Neural cell (in vitro differentiated cells): ENCODE data around the gene SCP2. TPM values are rescaled to one million over a fixed set of nuclear protein-coding genes. Genes with fewer than 3 reads are reported as not detected.

Experiments used
- H2AFZ ChIP-seq: fragments of 200-600, 300-800 bp; sonication (generic), shearing (Covaris generic); 2 replicates; pipeline ENCODE4 v1.6.0; 2014; ENCODE audit warnings: low read depth, mild to moderate bottlenecking, antibody characterized with exemption, low read length, moderate library complexity
- H3F3A ChIP-seq: fragments of 200-600 bp; shearing (Covaris generic); 2 replicates; pipeline ENCODE4 v1.6.1; 2016; ENCODE audit warnings: mild to moderate bottlenecking, moderate library complexity, mixed read lengths, antibody characterized with exemption, low read length; ENCODE audit not compliant: insufficient read depth, poor library complexity, severe bottlenecking
- H3K27ac ChIP-seq: fragments of 200-600, 300-800 bp; sonication (generic), shearing (Covaris generic); 2 replicates; pipeline ENCODE4 v1.5.1; 2014; ENCODE audit warnings: mild to moderate bottlenecking, low read length, moderate library complexity
- H3K27me3 ChIP-seq: fragments of 300-800, 200-600 bp; sonication (generic), shearing (Covaris generic); 2 replicates; pipeline ENCODE4 v1.6.0; 2014; ENCODE audit warnings: mild to moderate bottlenecking, low read depth, low read length, moderate library complexity; ENCODE audit not compliant: insufficient read depth
- H3K36me3 ChIP-seq: fragments of 300-800, 200-600 bp; sonication (generic), shearing (Covaris generic); 2 replicates; pipeline ENCODE4 v1.5.1; 2014; ENCODE audit warnings: mild to moderate bottlenecking, antibody characterized with exemption, low read length, moderate library complexity; ENCODE audit not compliant: insufficient read depth
- H3K4me2 ChIP-seq: fragments of 300-800, 200-600 bp; sonication (generic), shearing (Covaris generic); 2 replicates; pipeline ENCODE4 v1.6.0; 2014; ENCODE audit warnings: mild to moderate bottlenecking, low read length
- H3K4me3 ChIP-seq: fragments of 300-800, 200-600 bp; sonication (generic), shearing (Covaris generic); 2 replicates; pipeline ENCODE4 v1.5.1; 2014; ENCODE audit warnings: mild to moderate bottlenecking, low read length, moderate library complexity
- H3K79me2 ChIP-seq: fragments of 200-600 bp; shearing (Covaris generic); replicated peaks from 2 replicates; pipeline ENCODE4 v1.6.0; 2014; ENCODE audit warnings: mild to moderate bottlenecking, low read length, moderate library complexity; ENCODE audit not compliant: insufficient read depth
- H3K9ac ChIP-seq: fragments of 300-800, 200-600 bp; sonication (generic), shearing (Covaris generic); 2 replicates; pipeline ENCODE4 v1.6.1; 2016; ENCODE audit warnings: mild to moderate bottlenecking, low read length, mixed read lengths
- H3K9me2 ChIP-seq: fragments of 200-600 bp; shearing (Covaris generic); 2 replicates; pipeline ENCODE4 v1.6.1; 2016; ENCODE audit warnings: mild to moderate bottlenecking, low read length, mixed read lengths; ENCODE audit not compliant: insufficient read depth
- H3K9me3 ChIP-seq: fragments of 200-600, 300-800 bp; sonication (generic), shearing (Covaris generic); 2 replicates; pipeline ENCODE4 v1.6.1; 2016; ENCODE audit warnings: mild to moderate bottlenecking, mixed run types, low read length, moderate library complexity, mixed read lengths
- H4K20me1 ChIP-seq: fragments of 200-600 bp; shearing (Covaris generic); 2 replicates; pipeline ENCODE4 v1.6.1; 2016; ENCODE audit warnings: mild to moderate bottlenecking, mixed run types; ENCODE audit not compliant: insufficient read depth
- EP300 ChIP-seq: fragments of 450-650 bp; conservative IDR thresholded peaks from 2 replicates; pipeline ENCODE4 v1.6.1; 2014; ENCODE audit warnings: antibody characterized with exemption, mild to moderate bottlenecking, moderate library complexity; ENCODE audit not compliant: poor library complexity, severe bottlenecking
- EZH2 ChIP-seq: fragments of 200-600, 300-800 bp; shearing (Covaris generic), sonication (generic); IDR thresholded peaks from 2 replicates; pipeline ENCODE4 v1.6.1; 2014; ENCODE audit warnings: antibody characterized with exemption, low read length, borderline replicate concordance, mild to moderate bottlenecking; ENCODE audit not compliant: insufficient read depth, poor library complexity, severe bottlenecking
- MXI1 ChIP-seq: fragments of 450-650 bp; conservative IDR thresholded peaks from 2 replicates; pipeline ENCODE4 v1.6.1; 2014; ENCODE audit warnings: antibody characterized with exemption, mild to moderate bottlenecking; ENCODE audit not compliant: poor library complexity, severe bottlenecking
- POLR2AphosphoS5 ChIP-seq: IDR thresholded peaks from 2 replicates; pipeline ENCODE4 v1.6.1; 2012
- RAD21 ChIP-seq: fragments of 450-650 bp; conservative IDR thresholded peaks from 2 replicates; pipeline ENCODE4 v1.6.1; 2014; ENCODE audit warnings: antibody characterized with exemption, mild to moderate bottlenecking, moderate library complexity
- SMC3 ChIP-seq: fragments of 450-650 bp; conservative IDR thresholded peaks from 2 replicates; pipeline ENCODE4 v1.6.1; 2014; ENCODE audit warnings: antibody characterized with exemption, mild to moderate bottlenecking, moderate library complexity; ENCODE audit not compliant: poor library complexity
- TAF1 ChIP-seq: IDR thresholded peaks from 2 replicates; pipeline ENCODE4 v1.6.1; 2012; ENCODE audit warnings: low read depth
- polyA plus RNA-seq: library from polyadenylated mRNA; depleted of rRNA; stranded (reverse); fragments of >200 nt; gene quantifications from 2 replicates; pipeline ENCODE4 v1.2.3, GENCODE V29; 2014
- TF ChIP-seq, protein P1 (sequence below): fragments of 450-650 bp; IDR thresholded peaks from 2 replicates; pipeline ENCODE4 v1.5.1; 2014; ENCODE audit warnings: antibody characterized with exemption, mild to moderate bottlenecking, moderate library complexity; ENCODE audit not compliant: poor library complexity, severe bottlenecking
- TF ChIP-seq, protein P2 (sequence below): IDR thresholded peaks from 2 replicates; pipeline ENCODE4 v1.6.1; 2012; ENCODE audit warnings: borderline replicate concordance

Gene SCP2
- polyA plus RNA-seq, 1 donor from 2014 or later: 182 TPM

DNA sequence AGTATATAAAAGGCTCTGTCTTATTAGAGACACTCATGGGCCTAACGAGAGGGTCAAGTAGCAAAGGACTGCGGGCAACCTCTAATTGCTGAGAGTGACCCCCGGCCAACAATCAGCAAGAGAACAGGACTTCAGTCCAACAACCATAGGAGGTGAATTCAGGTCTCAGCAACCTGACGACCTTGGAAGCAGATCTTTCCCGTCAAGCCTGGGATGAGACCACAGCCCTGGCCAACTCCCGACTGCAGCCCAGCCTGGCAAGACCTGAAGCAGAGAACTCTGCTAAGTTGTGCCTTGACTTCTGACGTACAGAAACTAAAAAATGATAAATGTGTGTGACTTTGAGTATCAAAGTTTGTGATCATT, 11.2 kb upstream of the SCP2 start:
- Histone ChIP-seq H3K36me3 (no peaks in the 10 kb centered on the region), H3K27me3 (peaks cover 17% of the 10 kb centered on the region), H2AFZ (no peak overlapping the region), H3K4me3 (no peak overlapping the region), H3K79me2 (no peaks in the 10 kb centered on the region), H3K9ac (no peak overlapping the region), H3K9me3 (peaks cover 11% of the 10 kb centered on the region), H4K20me1 (no peaks in the 10 kb centered on the region), H3K4me2 (no peak overlapping the region), H3K27ac (no peak overlapping the region), H3F3A (no peaks in the 10 kb centered on the region), H3K9me2 (no peaks in the 10 kb centered on the region)
- TF ChIP-seq EP300 (no peak), RAD21 (no peak), EZH2 (no peak), POLR2AphosphoS5 (no peak), TAF1 (no peak), MXI1 (no peak), SMC3 (no peak)
- TF ChIP-seq, protein P1, sequence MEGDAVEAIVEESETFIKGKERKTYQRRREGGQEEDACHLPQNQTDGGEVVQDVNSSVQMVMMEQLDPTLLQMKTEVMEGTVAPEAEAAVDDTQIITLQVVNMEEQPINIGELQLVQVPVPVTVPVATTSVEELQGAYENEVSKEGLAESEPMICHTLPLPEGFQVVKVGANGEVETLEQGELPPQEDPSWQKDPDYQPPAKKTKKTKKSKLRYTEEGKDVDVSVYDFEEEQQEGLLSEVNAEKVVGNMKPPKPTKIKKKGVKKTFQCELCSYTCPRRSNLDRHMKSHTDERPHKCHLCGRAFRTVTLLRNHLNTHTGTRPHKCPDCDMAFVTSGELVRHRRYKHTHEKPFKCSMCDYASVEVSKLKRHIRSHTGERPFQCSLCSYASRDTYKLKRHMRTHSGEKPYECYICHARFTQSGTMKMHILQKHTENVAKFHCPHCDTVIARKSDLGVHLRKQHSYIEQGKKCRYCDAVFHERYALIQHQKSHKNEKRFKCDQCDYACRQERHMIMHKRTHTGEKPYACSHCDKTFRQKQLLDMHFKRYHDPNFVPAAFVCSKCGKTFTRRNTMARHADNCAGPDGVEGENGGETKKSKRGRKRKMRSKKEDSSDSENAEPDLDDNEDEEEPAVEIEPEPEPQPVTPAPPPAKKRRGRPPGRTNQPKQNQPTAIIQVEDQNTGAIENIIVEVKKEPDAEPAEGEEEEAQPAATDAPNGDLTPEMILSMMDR: no peak
- TF ChIP-seq, protein P2, sequence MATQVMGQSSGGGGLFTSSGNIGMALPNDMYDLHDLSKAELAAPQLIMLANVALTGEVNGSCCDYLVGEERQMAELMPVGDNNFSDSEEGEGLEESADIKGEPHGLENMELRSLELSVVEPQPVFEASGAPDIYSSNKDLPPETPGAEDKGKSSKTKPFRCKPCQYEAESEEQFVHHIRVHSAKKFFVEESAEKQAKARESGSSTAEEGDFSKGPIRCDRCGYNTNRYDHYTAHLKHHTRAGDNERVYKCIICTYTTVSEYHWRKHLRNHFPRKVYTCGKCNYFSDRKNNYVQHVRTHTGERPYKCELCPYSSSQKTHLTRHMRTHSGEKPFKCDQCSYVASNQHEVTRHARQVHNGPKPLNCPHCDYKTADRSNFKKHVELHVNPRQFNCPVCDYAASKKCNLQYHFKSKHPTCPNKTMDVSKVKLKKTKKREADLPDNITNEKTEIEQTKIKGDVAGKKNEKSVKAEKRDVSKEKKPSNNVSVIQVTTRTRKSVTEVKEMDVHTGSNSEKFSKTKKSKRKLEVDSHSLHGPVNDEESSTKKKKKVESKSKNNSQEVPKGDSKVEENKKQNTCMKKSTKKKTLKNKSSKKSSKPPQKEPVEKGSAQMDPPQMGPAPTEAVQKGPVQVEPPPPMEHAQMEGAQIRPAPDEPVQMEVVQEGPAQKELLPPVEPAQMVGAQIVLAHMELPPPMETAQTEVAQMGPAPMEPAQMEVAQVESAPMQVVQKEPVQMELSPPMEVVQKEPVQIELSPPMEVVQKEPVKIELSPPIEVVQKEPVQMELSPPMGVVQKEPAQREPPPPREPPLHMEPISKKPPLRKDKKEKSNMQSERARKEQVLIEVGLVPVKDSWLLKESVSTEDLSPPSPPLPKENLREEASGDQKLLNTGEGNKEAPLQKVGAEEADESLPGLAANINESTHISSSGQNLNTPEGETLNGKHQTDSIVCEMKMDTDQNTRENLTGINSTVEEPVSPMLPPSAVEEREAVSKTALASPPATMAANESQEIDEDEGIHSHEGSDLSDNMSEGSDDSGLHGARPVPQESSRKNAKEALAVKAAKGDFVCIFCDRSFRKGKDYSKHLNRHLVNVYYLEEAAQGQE: no peak

DNA sequence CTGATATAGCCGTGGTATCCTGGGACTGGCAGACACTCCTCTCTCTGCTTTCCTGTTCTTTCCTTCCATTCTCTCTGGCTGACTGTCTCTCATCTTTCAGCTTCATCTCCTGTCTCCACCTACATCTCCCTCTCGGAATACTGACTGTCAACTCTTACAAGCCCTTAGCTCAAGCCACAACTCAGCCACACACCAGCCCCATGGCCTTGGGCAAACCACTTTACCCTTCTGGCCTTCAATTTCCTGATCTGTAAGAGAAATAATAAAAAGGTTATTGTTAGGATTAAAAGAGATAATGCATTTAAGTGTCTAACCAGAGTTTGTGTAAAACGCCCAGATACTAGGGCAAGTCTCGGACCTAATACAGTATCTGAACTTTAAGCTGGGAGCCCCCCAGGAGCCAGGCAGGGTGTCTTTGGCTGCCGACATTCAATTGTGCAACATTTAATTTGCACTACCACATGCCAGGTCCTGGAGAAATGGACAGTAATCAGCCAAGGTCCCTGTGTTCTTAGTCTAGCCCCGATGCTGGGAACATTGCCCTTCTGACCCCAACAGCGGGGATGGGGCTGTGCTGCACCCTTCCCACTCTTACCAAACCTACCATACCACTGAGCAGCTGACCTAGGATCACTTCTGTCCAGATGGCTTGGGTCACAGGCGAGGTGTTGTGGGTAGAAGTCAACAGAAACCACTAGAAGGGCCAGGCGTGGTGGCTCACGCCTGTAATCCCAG, 10.7 kb upstream of the SCP2 start:
- Histone ChIP-seq H3K4me3 (no peak overlapping the region), H3K9me2 (no peaks in the 10 kb centered on the region), H3K36me3 (no peaks in the 10 kb centered on the region), H3K4me2 (no peak overlapping the region), H3K9ac (no peak overlapping the region), H3K9me3 (peaks cover 11% of the 10 kb centered on the region), H3F3A (no peaks in the 10 kb centered on the region), H2AFZ (no peak overlapping the region), H3K79me2 (no peaks in the 10 kb centered on the region), H3K27me3 (peaks cover 23% of the 10 kb centered on the region), H3K27ac (no peak overlapping the region), H4K20me1 (no peaks in the 10 kb centered on the region)
- TF ChIP-seq, protein P2: no peak
- TF ChIP-seq EP300 (no peak), TAF1 (no peak), MXI1 (no peak), EZH2 (no peak), POLR2AphosphoS5 (no peak), SMC3 (no peak), RAD21 (no peak)
- TF ChIP-seq, protein P1: no peak
